Measurements from ENCODE around the gene SNAP29. TPM values are rescaled to one million over a fixed set of nuclear protein-coding genes. Genes with fewer than 3 reads are reported as not detected.
"Not testable (repeated sequence)": the region's sequence is repeated elsewhere in the genome, so short reads cannot be mapped to it uniquely, and the experiment has no call there.

Gene SNAP29
- total and polyA plus RNA-seq, 2 donors (not counting 3 experiments of a cell fraction or from before 2014, with no cell fraction given), result 16.4 to 26.7 TPM

DNA sequence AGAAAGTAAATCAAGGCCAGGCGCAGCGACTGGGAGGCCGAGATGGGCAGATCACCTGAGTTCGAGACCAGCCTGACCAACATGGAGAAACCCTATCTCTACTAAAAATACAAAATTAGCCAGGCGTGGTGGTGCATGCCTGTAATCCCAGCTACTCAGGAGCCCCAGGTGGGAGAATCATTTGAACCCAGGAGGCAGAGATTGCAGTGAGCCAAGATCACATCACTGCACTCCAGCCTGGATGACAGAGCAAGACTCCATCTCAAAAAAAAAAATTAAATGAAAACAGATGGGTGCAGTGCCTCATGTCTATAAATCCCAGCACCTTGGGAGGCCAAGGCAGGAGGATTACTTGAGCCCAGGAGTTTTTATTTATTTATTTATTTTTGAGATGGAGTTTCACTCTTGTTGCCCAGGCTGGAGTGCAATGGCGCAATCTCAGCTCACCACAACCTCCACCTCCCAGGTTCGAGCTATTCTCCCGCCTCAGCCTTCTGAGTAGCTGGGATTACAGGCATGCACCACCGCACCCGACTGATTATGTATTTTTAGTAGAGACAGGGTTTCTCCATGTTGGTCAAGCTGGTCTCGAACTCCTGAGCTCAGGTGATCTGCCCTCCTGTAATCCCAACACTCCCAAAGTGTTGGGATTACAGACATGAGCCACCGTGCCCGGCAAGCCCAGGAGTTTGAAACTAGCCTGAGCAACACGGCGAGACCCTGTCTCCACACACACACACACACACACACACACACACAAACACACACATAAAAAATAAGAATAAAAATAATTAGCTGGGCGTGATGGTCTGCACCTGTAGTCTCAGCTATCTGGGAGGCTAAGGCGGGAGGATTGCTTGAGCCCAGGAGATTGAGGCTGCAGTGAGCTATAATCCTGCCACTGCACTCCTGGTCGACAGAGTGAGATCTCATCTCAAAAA lies 42.6 kb downstream of the SNAP29 start:
- H3K79me2 ChIP-seq (ENCODE audit: control insufficient read depth, insufficient read depth, low read length); H3K9ac ChIP-seq (replicated peaks; ENCODE audit: extremely low read depth, insufficient read depth, low read length); DNase-seq (ENCODE audit: low read depth, low spot score); BruUV-seq (replicated peaks); H3K27me3 ChIP-seq (ENCODE audit: control insufficient read depth in 2 of 2, insufficient read depth in 2 of 2, low read length in 2 of 2); H3K9me1 ChIP-seq (replicated peaks; ENCODE audit: control insufficient read depth, extremely low read depth, insufficient read depth, low read length); dilution Hi-C loops (cut with MboI; ENCODE audit: extremely low pct_ligation_motif_present, low sequenced_read_pairs); H4K20me1 ChIP-seq (replicated peaks; ENCODE audit: control insufficient read depth, extremely low read depth, insufficient read depth, low read length); H3K9me3 ChIP-seq (replicated peaks; ENCODE audit: control insufficient read depth, insufficient read depth, low read length); H3K27ac ChIP-seq (ENCODE audit: insufficient read depth, low read depth, low read length); H3K4me3 ChIP-seq (replicated peaks in 1 of 3; ENCODE audit: insufficient read depth in 1 of 3, low read depth in 1 of 3, low read length in 3 of 3); POLR2A ChIA-PET; intact Hi-C loops (cut with micrococcal nuclease); FAIRE-seq; H3K36me3 ChIP-seq (ENCODE audit: control insufficient read depth in 2 of 2, extremely low read depth in 1 of 2, insufficient read depth in 2 of 2, low read length in 2 of 2); H2AFZ ChIP-seq (ENCODE audit: low read depth, low read length); H3K4me2 ChIP-seq (ENCODE audit: insufficient read depth, low read length); H3K4me1 ChIP-seq (ENCODE audit: control insufficient read depth, extremely low read depth, insufficient read depth, low read length): not testable (repeated sequence)
- CTCF ChIA-PET, result interaction anchor here (1.4 to 2.8 kb wide), 3 partner anchors 8 to 16 kb away, joined by 3 to 12 read pairs (median 4); no protein-coding TSS in a partner anchor

DNA sequence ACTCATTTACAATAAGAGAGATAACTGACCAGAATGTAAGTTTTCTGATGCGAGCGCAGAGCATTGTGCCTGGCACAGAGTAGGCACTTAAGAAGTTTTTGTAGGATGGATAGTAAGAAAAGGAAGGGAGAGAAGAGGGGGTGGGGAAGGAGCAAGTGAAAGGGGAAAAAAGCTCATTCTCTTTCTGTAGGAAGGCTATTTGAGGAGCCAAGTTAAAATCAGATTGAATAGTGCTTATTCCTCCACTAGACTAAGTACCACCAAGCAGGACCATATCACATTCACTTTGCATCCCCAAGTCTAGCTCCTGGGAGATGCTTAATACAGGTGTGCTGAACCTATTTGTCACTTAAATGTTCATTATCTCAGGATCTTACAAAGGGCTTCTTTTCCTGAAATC lies 44.3 kb downstream of the SNAP29 start:
- TF ChIP-seq FOS (IDR thresholded peaks at IDR 0.05; ENCODE audit: borderline replicate concordance, insufficient read depth, low read length), result no peak
- no TSS peak for BruUV-seq (replicated peaks)
- dilution Hi-C loops (cut with MboI; ENCODE audit: extremely low pct_ligation_motif_present, low sequenced_read_pairs), result no loop called here
- DNase-seq (ENCODE audit: low read depth, low spot score) (no peak), FAIRE-seq (no peak)
- Histone ChIP-seq H3K4me2 (ENCODE audit: insufficient read depth, low read length) (no peak overlapping the region), H3K4me1 (ENCODE audit: control insufficient read depth, extremely low read depth, insufficient read depth, low read length) (no peaks in the 10 kb centered on the region), H3K36me3 (ENCODE audit: control insufficient read depth in 2 of 2, extremely low read depth in 1 of 2, insufficient read depth in 2 of 2, low read length in 2 of 2) (no peaks in the 10 kb centered on the region), H3K9me1 (replicated peaks; ENCODE audit: control insufficient read depth, extremely low read depth, insufficient read depth, low read length) (no peaks in the 10 kb centered on the region), H2AFZ (ENCODE audit: low read depth, low read length) (no peak overlapping the region), H3K27ac (ENCODE audit: insufficient read depth, low read depth, low read length) (no peak overlapping the region), H3K27me3 (ENCODE audit: control insufficient read depth in 2 of 2, insufficient read depth in 2 of 2, low read length in 2 of 2) (peaks cover 2 to 3% of the 10 kb centered on the region in 2 experiments), H3K9ac (replicated peaks; ENCODE audit: extremely low read depth, insufficient read depth, low read length) (no peak overlapping the region), H3K4me3 (replicated peaks in 1 of 3; ENCODE audit: insufficient read depth in 1 of 3, low read depth in 1 of 3, low read length in 3 of 3) (no peak overlapping the region), H4K20me1 (replicated peaks; ENCODE audit: control insufficient read depth, extremely low read depth, insufficient read depth, low read length) (no peaks in the 10 kb centered on the region), H3K9me3 (replicated peaks; ENCODE audit: control insufficient read depth, insufficient read depth, low read length) (no peaks in the 10 kb centered on the region), H3K79me2 (ENCODE audit: control insufficient read depth, insufficient read depth, low read length) (no peaks in the 10 kb centered on the region)
- ChIA-PET POLR2A (no interaction called here), CTCF (interaction anchor here (1.3 to 1.9 kb wide), 2 partner anchors 18 kb away, joined by 4 to 5 read pairs; no protein-coding TSS in a partner anchor)
- intact Hi-C loops (cut with micrococcal nuclease), result no loop called here

Measured in endothelial cell of umbilical vein (primary cell).